ENCODE data around the gene ATE1.

- TF ChIP-seq CTCF (IDR thresholded peaks at IDR 0.05; ENCODE audit: low read depth, low read length) = no peak
- TF ChIP-seq EZH2phosphoT487 (IDR thresholded peaks at IDR 0.05; ENCODE audit: low read depth) = no peak
Observed at GRCh38 chr10:121724282-121724681, 203.5 kb downstream of the ATE1 start.
